Measurements from ENCODE around the gene RANBP9.

The RANBP9 gene

GRCh38 chr6:13615792-13616120 is 95.9 kb downstream of the RANBP9 start:
- Histone ChIP-seq H3K36me3 (ENCODE audit: insufficient read depth, low read length) (peaks cover 46% of the 10 kb centered on the region), H3K27me3 (ENCODE audit: insufficient read depth, low read length) (no peaks in the 10 kb centered on the region), H3K27ac (ENCODE audit: low read depth, low read length) (peak overlapping the region; percentile 48), H3K9ac (ENCODE audit: low read depth, low read length) (peak overlapping the region; percentile 96), H3K9me3 (ENCODE audit: insufficient read depth, low read depth, low read length) (no peaks in the 10 kb centered on the region), H3K4me1 (ENCODE audit: insufficient read depth, low read length) (peaks cover 14% of the 10 kb centered on the region), H3K4me3 (ENCODE audit: low read length) (peak overlapping the region; percentile 92)
- WGBS: under 1% methylated on average over 14 of the region's 14 CpGs

GRCh38 chr6:13614926-13615791 is 96.5 kb downstream of the RANBP9 start, which contains the start of gene NOL7:
TSS of gene NOL7 (plus strand) at chr6:13615335. CDS start at chr6:13615359, 24 bp downstream.
- WGBS: under 1% methylated on average over 85 of the region's 85 CpGs
- no peaks in the 10 kb centered on the region for H3K9me3 ChIP-seq (ENCODE audit: insufficient read depth, low read depth, low read length)

GRCh38 chr6:13614126-13614925 is 97.3 kb downstream of the RANBP9 start:
- no peaks in the 10 kb centered on the region for H3K9me3 ChIP-seq (ENCODE audit: insufficient read depth, low read depth, low read length)
- no peaks in the 10 kb centered on the region for H3K27me3 ChIP-seq (ENCODE audit: insufficient read depth, low read length)
- peaks cover 31% of the 10 kb centered on the region for H3K36me3 ChIP-seq (ENCODE audit: insufficient read depth, low read length)
- peaks cover 14% of the 10 kb centered on the region for H3K4me1 ChIP-seq (ENCODE audit: insufficient read depth, low read length)
- H3K9ac ChIP-seq (ENCODE audit: low read depth, low read length): peak overlapping the region; percentile 96
- WGBS: 7% methylated on average over 38 of the region's 38 CpGs
- peak overlapping the region; percentile 92 for H3K4me3 ChIP-seq (ENCODE audit: low read length)
- peak overlapping the region; percentile 70 for H3K27ac ChIP-seq (ENCODE audit: low read depth, low read length)

More at GRCh38 chr6:13614926-13615791, 96.5 kb downstream of the RANBP9 start, which contains the start of gene NOL7:
- Histone ChIP-seq H3K36me3 (ENCODE audit: insufficient read depth, low read length) (peaks cover 40% of the 10 kb centered on the region), H3K4me3 (ENCODE audit: low read length) (peak within 1 kb of the TSS; percentile 92), H3K4me1 (ENCODE audit: insufficient read depth, low read length) (peaks cover 14% of the 10 kb centered on the region), H3K27ac (ENCODE audit: low read depth, low read length) (peak within 1 kb of the TSS; percentile 70), H3K27me3 (ENCODE audit: insufficient read depth, low read length) (no peaks in the 10 kb centered on the region), H3K9ac (ENCODE audit: low read depth, low read length) (peak within 1 kb of the TSS; percentile 96)

GRCh38 chr6:13613029-13613594 is 98.5 kb downstream of the RANBP9 start:
- no peak overlapping the region for H3K4me3 ChIP-seq (ENCODE audit: low read length)
- peaks cover 14% of the 10 kb centered on the region for H3K4me1 ChIP-seq (ENCODE audit: insufficient read depth, low read length)
- H3K27ac ChIP-seq (ENCODE audit: low read depth, low read length): no peak overlapping the region
- H3K36me3 ChIP-seq (ENCODE audit: insufficient read depth, low read length): peaks cover 22% of the 10 kb centered on the region
- H3K9me3 ChIP-seq (ENCODE audit: insufficient read depth, low read depth, low read length): no peaks in the 10 kb centered on the region
- H3K9ac ChIP-seq (ENCODE audit: low read depth, low read length): no peak overlapping the region
- no peaks in the 10 kb centered on the region for H3K27me3 ChIP-seq (ENCODE audit: insufficient read depth, low read length)
- 86% methylated on average over 3 of the region's 3 CpGs for WGBS

- Histone ChIP-seq H3K4me1 (ENCODE audit: insufficient read depth, low read length) (peaks cover 12% of the 10 kb centered on the region), H3K27ac (ENCODE audit: low read depth, low read length) (no peak overlapping the region), H3K4me3 (ENCODE audit: low read length) (no peak overlapping the region), H3K9ac (ENCODE audit: low read depth, low read length) (no peak overlapping the region), H3K9me3 (ENCODE audit: insufficient read depth, low read depth, low read length) (no peaks in the 10 kb centered on the region), H3K36me3 (ENCODE audit: insufficient read depth, low read length) (peaks cover 11% of the 10 kb centered on the region), H3K27me3 (ENCODE audit: insufficient read depth, low read length) (no peaks in the 10 kb centered on the region)
- WGBS: 94% methylated on average over 4 of the region's 4 CpGs
Measured at GRCh38 chr6:13611715-13612114, 99.9 kb downstream of the RANBP9 start.

- over 99% methylated on average over 2 of the region's 4 CpGs for WGBS
Measured at GRCh38 chr6:13605634-13606033, 106.0 kb downstream of the RANBP9 start.

GRCh38 chr6:13604546-13605416 is 106.9 kb downstream of the RANBP9 start:
- no peak overlapping the region for H3K9ac ChIP-seq (ENCODE audit: low read depth, low read length)
- H3K9me3 ChIP-seq (ENCODE audit: insufficient read depth, low read depth, low read length): no peaks in the 10 kb centered on the region
- H3K4me3 ChIP-seq (ENCODE audit: low read length): no peak overlapping the region
- H3K4me1 ChIP-seq (ENCODE audit: insufficient read depth, low read length): no peaks in the 10 kb centered on the region
- H3K36me3 ChIP-seq (ENCODE audit: insufficient read depth, low read length): peaks cover 46% of the 10 kb centered on the region
- 91% methylated on average over 1 of the region's 2 CpGs for WGBS
- no peak overlapping the region for H3K27ac ChIP-seq (ENCODE audit: low read depth, low read length)
- H3K27me3 ChIP-seq (ENCODE audit: insufficient read depth, low read length): no peaks in the 10 kb centered on the region

More at GRCh38 chr6:13605634-13606033, 106.0 kb downstream of the RANBP9 start:
- H3K27me3 ChIP-seq (ENCODE audit: insufficient read depth, low read length): no peaks in the 10 kb centered on the region
- H3K9ac ChIP-seq (ENCODE audit: low read depth, low read length): no peak overlapping the region
- no peak overlapping the region for H3K4me3 ChIP-seq (ENCODE audit: low read length)
- peaks cover 38% of the 10 kb centered on the region for H3K36me3 ChIP-seq (ENCODE audit: insufficient read depth, low read length)
- no peaks in the 10 kb centered on the region for H3K9me3 ChIP-seq (ENCODE audit: insufficient read depth, low read depth, low read length)
- no peaks in the 10 kb centered on the region for H3K4me1 ChIP-seq (ENCODE audit: insufficient read depth, low read length)
- no peak overlapping the region for H3K27ac ChIP-seq (ENCODE audit: low read depth, low read length)

- Histone ChIP-seq H3K9ac (ENCODE audit: low read depth, low read length) (no peak overlapping the region), H3K36me3 (ENCODE audit: insufficient read depth, low read length) (peaks cover 52% of the 10 kb centered on the region)
Measured at GRCh38 chr6:13604135-13604534, 107.5 kb downstream of the RANBP9 start.

GRCh38 chr6:13600036-13600435 is 111.6 kb downstream of the RANBP9 start:
- Histone ChIP-seq H3K4me1 (ENCODE audit: insufficient read depth, low read length) (no peaks in the 10 kb centered on the region), H3K9me3 (ENCODE audit: insufficient read depth, low read depth, low read length) (no peaks in the 10 kb centered on the region), H3K27ac (ENCODE audit: low read depth, low read length) (no peak overlapping the region), H3K4me3 (ENCODE audit: low read length) (no peak overlapping the region), H3K27me3 (ENCODE audit: insufficient read depth, low read length) (no peaks in the 10 kb centered on the region), H3K9ac (ENCODE audit: low read depth, low read length) (no peak overlapping the region), H3K36me3 (ENCODE audit: insufficient read depth, low read length) (peaks cover 78% of the 10 kb centered on the region)
- 92% methylated on average over 5 of the region's 6 CpGs for WGBS

More at GRCh38 chr6:13604135-13604534, 107.5 kb downstream of the RANBP9 start:
- H3K4me1 ChIP-seq (ENCODE audit: insufficient read depth, low read length): no peaks in the 10 kb centered on the region
- 93% methylated on average over 4 of the region's 4 CpGs for WGBS
- H3K4me3 ChIP-seq (ENCODE audit: low read length): no peak overlapping the region
- no peaks in the 10 kb centered on the region for H3K9me3 ChIP-seq (ENCODE audit: insufficient read depth, low read depth, low read length)
- no peaks in the 10 kb centered on the region for H3K27me3 ChIP-seq (ENCODE audit: insufficient read depth, low read length)
- H3K27ac ChIP-seq (ENCODE audit: low read depth, low read length): no peak overlapping the region

GRCh38 chr6:13597073-13597472 is 114.6 kb downstream of the RANBP9 start:
- H3K9me3 ChIP-seq (ENCODE audit: insufficient read depth, low read depth, low read length): no peaks in the 10 kb centered on the region
- no peak overlapping the region for H3K9ac ChIP-seq (ENCODE audit: low read depth, low read length)
- no peaks in the 10 kb centered on the region for H3K27me3 ChIP-seq (ENCODE audit: insufficient read depth, low read length)
- no peak overlapping the region for H3K4me3 ChIP-seq (ENCODE audit: low read length)
- no peaks in the 10 kb centered on the region for H3K4me1 ChIP-seq (ENCODE audit: insufficient read depth, low read length)
- peaks cover 73% of the 10 kb centered on the region for H3K36me3 ChIP-seq (ENCODE audit: insufficient read depth, low read length)
- 98% methylated on average over 4 of the region's 4 CpGs for WGBS
- no peak overlapping the region for H3K27ac ChIP-seq (ENCODE audit: low read depth, low read length)
